Testis (tissue), 2 donors: ENCODE results near the gene CTPS2.
"Not testable (repeated sequence)": the region's sequence is repeated elsewhere in the genome, so short reads cannot be mapped to it uniquely, and the experiment has no call there.

Experiments
- POLR2A ChIP-seq: fragments of 450-650 bp; IDR thresholded peaks from one replicate; pipeline ENCODE4 v1.6.1; 2017; ENCODE audit warnings: antibody characterized with exemption, mild to moderate bottlenecking, moderate library complexity
- TF ChIP-seq, protein P1 (sequence below), 3 experiments: fragments of 450-650 bp in 2 of 3; fragments of 200-600 bp in 1 of 3; sonication (generic) in 1 of 3; IDR thresholded peaks; one replicate each; pipeline ENCODE4 v1.5.1; 2016 to 2019; ENCODE audit warnings: antibody characterized with exemption in 3 of 3, mild to moderate bottlenecking in 2 of 3, moderate library complexity in 1 of 3

- TF ChIP-seq, protein P1, sequence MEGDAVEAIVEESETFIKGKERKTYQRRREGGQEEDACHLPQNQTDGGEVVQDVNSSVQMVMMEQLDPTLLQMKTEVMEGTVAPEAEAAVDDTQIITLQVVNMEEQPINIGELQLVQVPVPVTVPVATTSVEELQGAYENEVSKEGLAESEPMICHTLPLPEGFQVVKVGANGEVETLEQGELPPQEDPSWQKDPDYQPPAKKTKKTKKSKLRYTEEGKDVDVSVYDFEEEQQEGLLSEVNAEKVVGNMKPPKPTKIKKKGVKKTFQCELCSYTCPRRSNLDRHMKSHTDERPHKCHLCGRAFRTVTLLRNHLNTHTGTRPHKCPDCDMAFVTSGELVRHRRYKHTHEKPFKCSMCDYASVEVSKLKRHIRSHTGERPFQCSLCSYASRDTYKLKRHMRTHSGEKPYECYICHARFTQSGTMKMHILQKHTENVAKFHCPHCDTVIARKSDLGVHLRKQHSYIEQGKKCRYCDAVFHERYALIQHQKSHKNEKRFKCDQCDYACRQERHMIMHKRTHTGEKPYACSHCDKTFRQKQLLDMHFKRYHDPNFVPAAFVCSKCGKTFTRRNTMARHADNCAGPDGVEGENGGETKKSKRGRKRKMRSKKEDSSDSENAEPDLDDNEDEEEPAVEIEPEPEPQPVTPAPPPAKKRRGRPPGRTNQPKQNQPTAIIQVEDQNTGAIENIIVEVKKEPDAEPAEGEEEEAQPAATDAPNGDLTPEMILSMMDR (IDR thresholded peaks at IDR 0.05): not testable (repeated sequence)
- TF ChIP-seq POLR2A: not testable (repeated sequence)
Measured at GRCh38 chrX:16628511-16628910, 84.0 kb downstream of the CTPS2 start.
